ENCODE measurements around the gene FAM20C.
"Not testable (repeated sequence)": the region's sequence is repeated elsewhere in the genome, so short reads cannot be mapped to it uniquely, and the experiment has no call there.

The FAM20C gene

GRCh38 chr7:293681-294439, 101.5 kb downstream of the FAM20C start:
- DNase-seq (ENCODE audit: low read depth), result no peak

- no peak for DNase-seq (ENCODE audit: low read depth)
Observed at GRCh38 chr7:294440-295154, 102.2 kb downstream of the FAM20C start.

- no peak for DNase-seq (ENCODE audit: low read depth)
Observed at GRCh38 chr7:295155-296154, 103.1 kb downstream of the FAM20C start.

GRCh38 chr7:296373-296945, 104.1 kb downstream of the FAM20C start:
- no peak for DNase-seq (ENCODE audit: low read depth)

GRCh38 chr7:297141-297540, 104.8 kb downstream of the FAM20C start:
- DNase-seq (ENCODE audit: low read depth), result not testable (repeated sequence)

DNA sequence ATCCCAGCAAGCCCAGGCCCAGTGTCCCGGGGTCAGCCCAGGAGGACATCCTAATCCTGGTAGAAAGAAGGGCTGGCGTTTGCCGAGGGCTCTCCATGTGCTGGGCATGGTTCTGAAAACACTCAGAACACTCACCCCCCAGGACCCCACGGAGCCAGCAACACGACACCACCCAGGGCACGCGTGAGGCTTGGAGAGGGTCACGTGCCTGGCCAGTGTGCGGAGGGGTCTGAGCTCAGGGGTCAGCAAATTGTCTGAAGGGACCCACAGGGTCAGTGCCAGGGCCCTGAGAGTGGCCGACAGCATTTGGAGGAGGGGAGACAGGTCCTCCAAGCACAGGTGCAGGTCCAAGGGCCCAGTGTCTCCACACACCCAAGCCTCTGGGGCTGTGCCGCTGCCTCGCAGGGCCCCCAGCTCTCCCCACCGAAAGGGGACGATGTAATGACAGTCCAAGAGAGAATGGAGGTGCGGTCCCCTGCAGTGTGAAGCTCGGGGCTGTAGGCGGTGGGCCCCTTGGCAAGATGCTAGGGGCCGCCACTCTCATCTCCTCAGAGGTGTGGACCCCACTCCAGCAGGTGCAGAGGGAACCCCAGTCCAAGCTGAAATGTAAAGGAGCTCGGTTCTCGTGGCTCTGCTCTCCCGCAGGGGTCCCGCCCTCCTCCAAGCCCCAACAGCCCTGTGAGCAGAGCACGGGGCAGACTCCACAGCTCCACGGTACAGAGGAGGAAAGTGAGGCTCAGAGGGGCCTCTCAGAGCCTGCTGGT, 105.4 kb downstream of the FAM20C start:
- no peak for DNase-seq (ENCODE audit: low read depth)

GRCh38 chr7:298375-298702, 106.0 kb downstream of the FAM20C start:
- no peak for DNase-seq (ENCODE audit: low read depth)

- DNase-seq (ENCODE audit: low read depth), result no peak
Observed at GRCh38 chr7:298743-299142, 106.4 kb downstream of the FAM20C start.

DNA sequence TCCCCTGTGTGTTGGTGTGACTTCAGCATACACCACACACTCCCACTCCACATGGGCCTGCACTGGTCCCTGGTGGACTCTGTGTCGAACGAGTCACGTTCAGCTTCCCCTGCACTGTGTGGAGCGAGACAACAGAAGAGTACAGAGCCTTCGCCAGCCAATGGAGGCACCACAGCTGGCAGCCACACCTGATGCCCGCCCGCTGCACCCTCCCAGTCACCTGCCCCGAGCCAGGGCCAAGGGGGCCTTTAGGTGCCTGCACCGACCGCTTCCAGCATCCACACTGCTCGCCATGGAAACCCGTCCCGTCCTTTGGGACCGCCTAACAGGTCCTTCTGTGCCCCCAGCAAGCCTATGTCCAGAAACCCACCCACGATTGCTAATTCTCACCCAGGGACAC, 106.8 kb downstream of the FAM20C start:
- DNase-seq (ENCODE audit: low read depth), result no peak

- no peak for DNase-seq (ENCODE audit: low read depth)
Observed at GRCh38 chr7:299628-300027, 107.3 kb downstream of the FAM20C start.

DNA sequence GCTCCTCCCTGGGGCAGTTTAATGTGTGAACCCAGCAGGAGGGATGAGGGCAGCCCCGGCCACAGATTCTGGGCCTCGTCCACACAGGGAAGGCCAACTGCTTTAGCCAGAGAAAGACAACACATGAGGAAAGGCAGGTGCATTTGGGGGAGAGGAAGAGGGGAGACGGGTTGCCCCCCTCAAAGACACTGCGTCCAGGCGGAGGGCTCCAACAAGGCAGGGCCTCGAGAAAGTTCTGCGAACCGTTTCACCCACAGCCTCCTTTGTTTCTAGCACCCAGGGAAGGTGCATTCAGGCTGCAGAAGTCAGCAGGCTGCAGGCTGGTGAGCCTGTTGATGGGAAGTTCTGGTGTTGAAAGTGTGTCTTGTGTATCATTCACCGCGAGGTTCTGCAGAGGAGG, 107.7 kb downstream of the FAM20C start:
- no peak for DNase-seq (ENCODE audit: low read depth)

GRCh38 chr7:300546-301290, 108.3 kb downstream of the FAM20C start:
- no peak for DNase-seq (ENCODE audit: low read depth)

DNA sequence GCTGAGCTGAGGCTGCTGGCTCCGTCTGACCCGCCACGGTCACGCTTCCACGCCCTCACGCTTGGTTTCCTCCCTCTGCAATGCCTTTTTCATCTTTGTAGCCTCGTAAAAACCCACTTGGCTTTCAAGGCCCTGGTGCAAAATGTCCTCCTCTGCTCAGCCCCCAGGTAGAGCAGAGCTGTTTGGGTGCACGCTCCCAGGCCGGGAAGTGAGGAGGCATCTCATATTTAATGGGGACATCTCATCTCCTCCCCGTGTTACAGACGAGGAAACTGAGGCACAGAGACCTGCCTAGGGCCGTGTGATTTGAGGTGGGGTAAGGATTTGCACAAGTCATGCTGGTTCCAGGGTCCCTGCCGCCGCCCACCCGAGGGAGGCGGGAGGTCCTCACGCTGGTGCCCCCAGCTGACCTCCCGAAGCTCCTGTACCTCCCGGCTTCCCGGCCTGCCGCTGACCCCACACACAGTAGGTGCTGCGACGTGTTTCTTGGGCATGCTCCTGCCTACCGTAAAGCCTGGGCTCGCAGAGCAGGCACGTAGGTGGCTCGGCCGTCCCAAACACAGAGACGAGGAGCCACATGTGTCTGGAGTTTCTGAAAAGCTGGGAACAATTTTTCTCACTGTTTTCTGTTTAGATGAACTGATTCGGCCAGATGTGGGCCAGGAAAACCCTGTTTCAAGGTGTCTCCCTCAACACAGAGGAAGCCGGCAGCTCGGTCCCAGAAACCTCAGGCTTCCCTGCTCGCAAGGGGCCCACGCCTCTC, 109.1 kb downstream of the FAM20C start:
- DNase-seq (ENCODE audit: low read depth), result no peak

DNA sequence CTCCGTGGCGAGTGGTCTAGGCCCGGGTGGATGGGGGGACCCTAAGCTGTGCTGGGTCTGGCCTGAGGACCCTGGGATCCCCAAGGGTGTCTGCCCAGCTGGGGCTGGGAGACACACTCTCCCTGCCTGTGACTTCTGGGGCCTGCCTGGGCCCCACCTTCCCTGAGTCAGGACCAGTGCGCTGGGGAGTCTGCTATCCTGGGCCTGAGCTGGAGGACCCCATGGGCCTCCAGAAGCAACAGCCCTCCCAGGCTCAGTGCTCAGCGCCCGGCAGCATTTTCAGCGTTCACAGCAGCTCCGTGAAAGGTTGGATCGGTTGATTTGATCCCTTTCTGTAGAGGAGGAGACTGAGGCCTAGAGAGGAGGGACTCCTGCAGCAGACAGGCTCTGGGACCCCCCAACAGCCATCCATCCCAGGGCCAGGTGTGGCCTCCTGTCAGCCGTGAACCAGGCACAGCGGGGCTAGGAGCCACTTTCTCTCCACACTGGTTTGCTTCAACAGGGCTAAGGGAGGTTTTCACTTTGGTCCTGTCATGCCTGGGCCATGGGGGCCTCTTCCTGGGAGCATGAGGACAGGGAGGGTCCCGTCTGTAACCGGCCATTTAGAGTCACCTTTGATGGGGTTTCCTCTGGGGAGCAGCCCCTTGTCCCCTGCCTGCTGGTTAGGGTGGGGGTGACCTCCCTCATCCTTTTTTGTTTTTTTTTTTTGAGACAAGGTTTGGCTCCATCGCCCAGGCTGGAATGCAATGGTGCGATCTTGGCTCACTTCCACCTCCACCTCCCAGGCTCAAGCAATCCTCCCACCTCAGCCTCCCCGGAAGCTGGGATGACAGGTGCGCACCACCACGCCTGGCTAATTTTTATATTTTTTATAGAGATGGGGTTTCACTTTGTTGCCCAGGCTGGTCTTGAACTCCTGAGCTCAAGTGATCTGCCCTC, 110.0 kb downstream of the FAM20C start:
- no peak for DNase-seq (ENCODE audit: low read depth)

DNA sequence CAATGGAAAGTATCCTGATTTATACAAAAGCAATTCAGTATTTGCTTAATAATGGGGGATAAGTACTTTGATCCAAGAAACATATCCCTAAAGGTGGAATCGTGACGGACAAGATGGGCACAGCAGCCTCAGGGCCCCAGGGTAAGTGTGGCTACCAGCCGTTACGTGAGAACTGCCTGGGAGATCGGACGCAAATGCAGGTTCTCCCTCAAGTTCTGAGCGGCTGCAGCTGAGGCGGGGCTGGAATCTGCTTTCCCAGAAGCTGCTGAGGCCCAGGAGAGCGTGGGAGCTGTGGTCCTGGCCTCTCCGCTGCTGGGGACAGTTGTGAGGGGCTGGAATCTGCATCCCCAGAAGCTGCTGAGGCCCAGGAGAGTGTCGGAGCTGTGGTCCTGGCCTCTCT, 111.1 kb downstream of the FAM20C start:
- DNase-seq (ENCODE audit: low read depth), result no peak

- DNase-seq (ENCODE audit: low read depth), result no peak
Observed at GRCh38 chr7:303884-304573, 111.7 kb downstream of the FAM20C start.

DNA sequence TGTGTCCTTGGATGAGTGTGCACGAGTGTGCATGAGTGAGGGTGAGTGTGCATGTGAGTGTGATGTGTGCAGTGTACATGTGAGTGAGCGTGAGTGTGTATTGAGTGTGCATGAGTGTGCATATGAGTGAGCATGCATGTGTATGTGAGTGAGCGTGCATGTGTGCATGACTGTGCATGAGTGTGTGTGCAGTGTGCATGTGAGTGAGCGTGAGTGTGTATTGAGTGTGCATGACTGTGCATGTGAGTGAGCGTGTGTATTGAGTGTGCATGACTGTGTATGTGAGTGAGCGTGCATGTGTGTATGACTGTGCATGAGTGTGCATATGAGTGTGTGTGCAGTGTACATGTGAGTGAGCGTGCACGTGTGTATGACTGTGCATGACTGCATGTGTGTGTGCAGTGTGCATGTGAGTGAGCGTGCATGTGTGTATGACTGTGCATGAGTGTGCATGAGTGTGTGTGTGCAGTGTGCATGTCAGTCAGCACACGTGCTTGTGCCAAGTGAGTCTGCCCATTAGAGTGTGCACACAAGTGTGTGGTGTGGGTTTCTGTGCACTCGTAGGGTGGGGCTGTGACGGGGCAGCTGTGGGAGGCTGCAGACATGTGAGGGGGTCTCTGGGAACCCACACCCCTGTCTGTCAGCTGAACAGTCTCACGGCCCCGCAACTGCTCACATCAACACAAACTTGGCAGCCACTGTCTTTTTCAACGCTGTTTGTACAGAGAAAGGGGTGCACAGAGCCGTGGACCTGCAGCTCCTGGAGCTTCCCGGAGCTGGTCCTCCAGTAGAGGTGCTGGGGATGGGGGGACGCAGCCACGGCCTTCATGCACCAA, 112.4 kb downstream of the FAM20C start:
- DNase-seq (ENCODE audit: low read depth), result no peak

Data from activated gamma-delta T cell treated with anti-CD3 and anti-CD28 coated beads, Interleukin-2, amount 50 U/mL, for 16 hours (primary cell).